GM12878 (cell line): ENCODE data around the gene BTBD1. TPM values are rescaled to one million over a fixed set of nuclear protein-coding genes. Genes with fewer than 3 reads are reported as not detected.
A peak's percentile ranks its signal among the peaks of the same experiment; 100 is the strongest.

Experiments used
- CBFB ChIP-seq: IDR thresholded peaks from 2 replicates; pipeline ENCODE4 v1.6.1; 2016; ENCODE audit warnings: antibody characterized with exemption, low read depth
- CBX3 ChIP-seq: fragments of 200-600 bp; sonication (generic); IDR thresholded peaks from 2 replicates; pipeline ENCODE4 v1.6.1; 2016; ENCODE audit warnings: low read depth, borderline replicate concordance
- CEBPZ ChIP-seq: fragments of 150-350 bp; IDR thresholded peaks from 2 replicates; pipeline ENCODE4 v1.6.1; 2016; ENCODE audit warnings: low read depth, low read length
- CHD2 ChIP-seq: IDR thresholded peaks from 2 replicates; pipeline ENCODE4 v1.6.1; 2011; ENCODE audit warnings: low read depth, low read length, improper control_type of control experiment, borderline replicate concordance
- CHD4 ChIP-seq: fragments of 200-600 bp; sonication (generic); IDR thresholded peaks from 2 replicates; pipeline ENCODE4 v1.6.1; 2016; ENCODE audit warnings: mild to moderate bottlenecking
- EED ChIP-seq: sonication (generic); IDR thresholded peaks from 2 replicates; pipeline ENCODE4 v1.6.1; 2016; ENCODE audit warnings: antibody characterized with exemption, low read depth
- IKZF2 ChIP-seq, 2 experiments: fragments of 450-650 bp; IDR thresholded peaks; 2 replicates each; pipeline ENCODE4 v1.6.1; 2017; ENCODE audit warnings: mild to moderate bottlenecking in 2 of 2, moderate library complexity in 2 of 2
- IRF4 ChIP-seq: IDR thresholded peaks from 2 replicates; pipeline ENCODE4 v1.6.1; 2011; ENCODE audit warnings: low read depth, low read length
- MEF2B ChIP-seq: fragments of 450-650 bp; IDR thresholded peaks from 2 replicates; pipeline ENCODE4 v1.6.1; 2018; ENCODE audit warnings: mild to moderate bottlenecking, moderate library complexity; ENCODE audit not compliant: partially characterized antibody, poor library complexity, severe bottlenecking
- MLLT1 ChIP-seq: fragments of 450-650 bp; IDR thresholded peaks from 2 replicates; pipeline ENCODE4 v1.6.1; 2016; ENCODE audit warnings: mild to moderate bottlenecking
- MTA3 ChIP-seq: IDR thresholded peaks from 2 replicates; pipeline ENCODE4 v1.6.1; 2012; ENCODE audit warnings: low read length, inconsistent platforms, borderline replicate concordance
- NR2C1 ChIP-seq: fragments of 450-650 bp; IDR thresholded peaks from 2 replicates; pipeline ENCODE4 v1.6.1; 2017; ENCODE audit warnings: antibody characterized with exemption, mild to moderate bottlenecking, moderate library complexity
- POLR2AphosphoS5 ChIP-seq: IDR thresholded peaks from 2 replicates; pipeline ENCODE4 v1.6.1; 2011; ENCODE audit warnings: mild to moderate bottlenecking, low read length, inconsistent platforms
- RAD51 ChIP-seq: fragments of 450-650 bp; IDR thresholded peaks from 2 replicates; pipeline ENCODE4 v1.6.1; 2016; ENCODE audit warnings: moderate library complexity, mild to moderate bottlenecking, inconsistent platforms
- SIX5 ChIP-seq: IDR thresholded peaks from 2 replicates; pipeline ENCODE4 v1.6.1; 2011; ENCODE audit warnings: mild to moderate bottlenecking, low read depth, low read length, moderate library complexity; ENCODE audit not compliant: severe bottlenecking
- SPI1 ChIP-seq: IDR thresholded peaks from 2 replicates; pipeline ENCODE4 v1.6.1; 2011; ENCODE audit warnings: low read depth, mild to moderate bottlenecking, low read length, moderate library complexity, borderline replicate concordance; ENCODE audit not compliant: insufficient read depth
- SRF ChIP-seq, 2 experiments: IDR thresholded peaks; 2 replicates each; pipeline ENCODE4 v1.6.1; 2011; ENCODE audit warnings: low read depth in 2 of 2, low read length in 2 of 2, mild to moderate bottlenecking in 1 of 2, moderate library complexity in 1 of 2
- TBL1XR1 ChIP-seq: IDR thresholded peaks from 2 replicates; pipeline ENCODE4 v1.6.1; 2012; ENCODE audit warnings: low read depth, low read length, improper control_type of control experiment
- TCF12 ChIP-seq: IDR thresholded peaks from 2 replicates; pipeline ENCODE4 v1.6.1; 2011; ENCODE audit warnings: low read depth, mild to moderate bottlenecking, low read length
- ZNF24 ChIP-seq: fragments of 450-650 bp; IDR thresholded peaks from 2 replicates; pipeline ENCODE4 v1.6.1; 2017; ENCODE audit warnings: antibody characterized with exemption, mild to moderate bottlenecking
- polyA plus RNA-seq, 11 experiments: library from polyadenylated mRNA; depleted of rRNA in 4 of 11; unstranded in 6 of 11; stranded (reverse) in 5 of 11; fragments of >200 nt; fragmentation: Nextera tagmentation in 4 of 11; fragmentation: Illumina TruSeq in 1 of 11; extraction: Ambion mirVana in 4 of 11; extraction: Trizol in 1 of 11; gene quantifications; 1 replicate in 1 of 11; 2 replicates in 10 of 11; pipeline versions ENCODE4 v1.2.1 to v1.2.3, GENCODE V29; 2011 to 2016; ENCODE audit warnings: inconsistent platforms in 2 of 11, missing spikeins in 2 of 11, low read depth in 1 of 11
- total RNA-seq, 4 experiments: library from RNA; depleted of rRNA in 3 of 4; stranded (reverse); fragments of >200 nt in 3 of 4; fragmentation: Illumina TruSeq in 1 of 4; extraction: Trizol in 1 of 4; gene quantifications; 2 replicates each; pipeline versions ENCODE4 v1.2.1 to v1.2.3, GENCODE V29; 2013 to 2021
- TF ChIP-seq, protein P1 (sequence below): fragments of 450-650 bp; IDR thresholded peaks from 2 replicates; pipeline ENCODE4 v1.6.1; 2017; ENCODE audit warnings: mild to moderate bottlenecking, moderate library complexity

The BTBD1 gene
- total and polyA plus RNA-seq, 10 of the 15 experiments (the other 5 are each of a cell fraction or from before 2014, with no cell fraction given) = 17.5 to 90.4 (median 73.1) TPM

- TF ChIP-seq EED (0 out of 2 replicates have a peak, but pooled peaks have one; percentile 37), CEBPZ (no peak), TBL1XR1 (peak; percentile 65), SPI1 (no peak; the same call in 1 of the 2 replicates), CHD2 (peak; percentile 59), CBX3 (no peak), CBFB (peak; percentile 76), RAD51 (no peak), TCF12 (peak; percentile 11; the same call in 1 of the 2 replicates), SIX5 (peak; percentile 56), POLR2AphosphoS5 (peak; percentile 87), IKZF2 (IDR thresholded peaks at IDR 0.05) (no peak), NR2C1 (peak; percentile 5; the same call in 1 of the 2 replicates), MLLT1 (0 out of 2 replicates have a peak, but pooled peaks have one; percentile 57), SRF (IDR thresholded peaks at IDR 0.05; ENCODE audit: low read depth in 2 of 2, low read length in 2 of 2) (peak in 1 of 2 experiments; percentile 66; a peak in 1 of 4 replicates), MTA3 (no peak), IRF4 (0 out of 2 replicates have a peak, but pooled peaks have one; percentile 25), ZNF24 (0 out of 2 replicates have a peak, but pooled peaks have one; percentile 48), MEF2B (no peak), CHD4 (no peak)
- TF ChIP-seq, protein P1, sequence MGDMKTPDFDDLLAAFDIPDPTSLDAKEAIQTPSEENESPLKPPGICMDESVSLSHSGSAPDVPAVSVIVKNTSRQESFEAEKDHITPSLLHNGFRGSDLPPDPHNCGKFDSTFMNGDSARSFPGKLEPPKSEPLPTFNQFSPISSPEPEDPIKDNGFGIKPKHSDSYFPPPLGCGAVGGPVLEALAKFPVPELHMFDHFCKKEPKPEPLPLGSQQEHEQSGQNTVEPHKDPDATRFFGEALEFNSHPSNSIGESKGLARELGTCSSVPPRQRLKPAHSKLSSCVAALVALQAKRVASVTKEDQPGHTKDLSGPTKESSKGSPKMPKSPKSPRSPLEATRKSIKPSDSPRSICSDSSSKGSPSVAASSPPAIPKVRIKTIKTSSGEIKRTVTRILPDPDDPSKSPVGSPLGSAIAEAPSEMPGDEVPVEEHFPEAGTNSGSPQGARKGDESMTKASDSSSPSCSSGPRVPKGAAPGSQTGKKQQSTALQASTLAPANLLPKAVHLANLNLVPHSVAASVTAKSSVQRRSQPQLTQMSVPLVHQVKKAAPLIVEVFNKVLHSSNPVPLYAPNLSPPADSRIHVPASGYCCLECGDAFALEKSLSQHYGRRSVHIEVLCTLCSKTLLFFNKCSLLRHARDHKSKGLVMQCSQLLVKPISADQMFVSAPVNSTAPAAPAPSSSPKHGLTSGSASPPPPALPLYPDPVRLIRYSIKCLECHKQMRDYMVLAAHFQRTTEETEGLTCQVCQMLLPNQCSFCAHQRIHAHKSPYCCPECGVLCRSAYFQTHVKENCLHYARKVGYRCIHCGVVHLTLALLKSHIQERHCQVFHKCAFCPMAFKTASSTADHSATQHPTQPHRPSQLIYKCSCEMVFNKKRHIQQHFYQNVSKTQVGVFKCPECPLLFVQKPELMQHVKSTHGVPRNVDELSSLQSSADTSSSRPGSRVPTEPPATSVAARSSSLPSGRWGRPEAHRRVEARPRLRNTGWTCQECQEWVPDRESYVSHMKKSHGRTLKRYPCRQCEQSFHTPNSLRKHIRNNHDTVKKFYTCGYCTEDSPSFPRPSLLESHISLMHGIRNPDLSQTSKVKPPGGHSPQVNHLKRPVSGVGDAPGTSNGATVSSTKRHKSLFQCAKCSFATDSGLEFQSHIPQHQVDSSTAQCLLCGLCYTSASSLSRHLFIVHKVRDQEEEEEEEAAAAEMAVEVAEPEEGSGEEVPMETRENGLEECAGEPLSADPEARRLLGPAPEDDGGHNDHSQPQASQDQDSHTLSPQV = no peak; the same call in 1 of the 2 replicates
Measured at GRCh38 chr15:83011271-83012075, 55.6 kb downstream of the BTBD1 start, which contains the start of gene C15orf40 (continued).
